ENCODE data around the gene PRDX6.
"Not testable (repeated sequence)": the region's sequence is repeated elsewhere in the genome, so short reads cannot be mapped to it uniquely, and the experiment has no call there.

The PRDX6 gene

GRCh38 chr1:173496757-173497320 is 19.7 kb downstream of the PRDX6 start:
- no peak for DNase-seq (ENCODE audit: low read depth in 2 of 2)

- DNase-seq (ENCODE audit: low read depth in 2 of 2) = no peak
These were observed 22.6 kb downstream of the PRDX6 start for GRCh38 chr1:173499729-173500128.

GRCh38 chr1:173502104-173502503 is 25.0 kb downstream of the PRDX6 start:
- DNase-seq (ENCODE audit: low read depth in 2 of 2) = no peak

- no peak for DNase-seq (ENCODE audit: low read depth in 2 of 2)
These were observed 26.3 kb downstream of the PRDX6 start for GRCh38 chr1:173503391-173503790.

GRCh38 chr1:173504268-173504667 is 27.1 kb downstream of the PRDX6 start:
- no peak for DNase-seq (ENCODE audit: low read depth in 2 of 2)

GRCh38 chr1:173505391-173505790 is 28.3 kb downstream of the PRDX6 start:
- DNase-seq (ENCODE audit: low read depth in 2 of 2) = no peak

GRCh38 chr1:173506437-173506836 is 29.3 kb downstream of the PRDX6 start:
- DNase-seq (ENCODE audit: low read depth in 2 of 2) = no peak

- DNase-seq (ENCODE audit: low read depth in 2 of 2) = no peak
These were observed 30.2 kb downstream of the PRDX6 start for GRCh38 chr1:173507205-173507846.

- DNase-seq (ENCODE audit: low read depth in 2 of 2) = no peak
These were observed 30.7 kb downstream of the PRDX6 start for GRCh38 chr1:173507847-173508209.

GRCh38 chr1:173508541-173508940 is 31.4 kb downstream of the PRDX6 start:
- DNase-seq (ENCODE audit: low read depth in 2 of 2) = no peak

GRCh38 chr1:173509797-173510196 is 32.7 kb downstream of the PRDX6 start:
- DNase-seq (ENCODE audit: low read depth in 2 of 2) = no peak

- not testable (repeated sequence) for DNase-seq (ENCODE audit: low read depth in 2 of 2)
These were observed 37.4 kb downstream of the PRDX6 start for GRCh38 chr1:173514503-173514902.

- no peak for DNase-seq (ENCODE audit: low read depth in 2 of 2)
These were observed 43.7 kb downstream of the PRDX6 start for GRCh38 chr1:173520799-173521198.

GRCh38 chr1:173523329-173523728 is 46.2 kb downstream of the PRDX6 start:
- no peak for DNase-seq (ENCODE audit: low read depth in 2 of 2)

GRCh38 chr1:173525926-173526325 is 48.8 kb downstream of the PRDX6 start:
- DNase-seq (ENCODE audit: low read depth in 2 of 2) = no peak

GRCh38 chr1:173527151-173527826 is 50.2 kb downstream of the PRDX6 start:
- DNase-seq (ENCODE audit: low read depth in 2 of 2) = no peak

- DNase-seq (ENCODE audit: low read depth in 2 of 2) = no peak
These were observed 52.0 kb downstream of the PRDX6 start for GRCh38 chr1:173529106-173529505.

GRCh38 chr1:173530795-173531693 is 53.9 kb downstream of the PRDX6 start:
- DNase-seq (ENCODE audit: low read depth in 2 of 2) = no peak

- DNase-seq (ENCODE audit: low read depth in 2 of 2) = no peak
These were observed 55.1 kb downstream of the PRDX6 start for GRCh38 chr1:173532237-173532636.

- DNase-seq (ENCODE audit: low read depth in 2 of 2) = no peak
These were observed 59.1 kb downstream of the PRDX6 start for GRCh38 chr1:173536223-173536622.
